H1 (cell line): Measurements from ENCODE around the gene COL25A1. TPM values are rescaled to one million over a fixed set of nuclear protein-coding genes. Genes with fewer than 3 reads are reported as not detected.

Source experiments
- CTCF ChIA-PET: fragments of 300-600 bp; sonication (Branson Sonifier 250); formaldehyde crosslinking; loops from one replicate; lab custom pipeline; 2021; ENCODE audit not compliant: partially characterized antibody; lab: Charles Lee
- POLR2A ChIA-PET: fragments of 300-600 bp; sonication (Branson Sonifier 250); formaldehyde crosslinking; loops from one replicate; lab custom pipeline; 2021; ENCODE audit warnings: inconsistent platforms; ENCODE audit not compliant: partially characterized antibody; lab: Charles Lee
- DNase-seq, 2 experiments: peaks; one replicate each; pipeline versions ENCODE4 v3.0.0 to v3.0.0-alpha.2; 2010 to 2022; ENCODE audit warnings: low spot score in 2 of 2, low read depth in 1 of 2, mixed read lengths in 1 of 2
- FAIRE-seq: peaks from 2 replicates; lab custom pipeline; 2011; peaks lifted over from hg19 to GRCh38; lab: Jason Lieb, UNC
- H2AFZ ChIP-seq: 2 replicates; pipeline ENCODE4 v1.8.1; 2012; ENCODE audit warnings: low read length, inconsistent platforms
- H2AK5ac ChIP-seq: 2 replicates; pipeline ENCODE4 v1.6.1; 2013; ENCODE audit warnings: low read depth, low read length
- H2BK120ac ChIP-seq: replicated peaks from 2 replicates; pipeline ENCODE3; 2013; ENCODE audit warnings: low read depth, low read length, inconsistent platforms
- H2BK12ac ChIP-seq: 2 replicates; pipeline ENCODE4 v1.6.1; 2013; ENCODE audit warnings: low read depth, low read length
- H2BK15ac ChIP-seq: 2 replicates; pipeline ENCODE4 v1.6.1; 2013; ENCODE audit warnings: low read length
- H2BK20ac ChIP-seq: 2 replicates; pipeline ENCODE4 v1.6.1; 2013; ENCODE audit warnings: low read length
- H2BK5ac ChIP-seq: 2 replicates; pipeline ENCODE4 v1.6.1; 2013; ENCODE audit warnings: low read depth, low read length
- H3K14ac ChIP-seq: 2 replicates; pipeline ENCODE4 v1.6.1; 2013; ENCODE audit warnings: inconsistent platforms; ENCODE audit not compliant: insufficient read length
- H3K18ac ChIP-seq: 2 replicates; pipeline ENCODE4 v1.6.1; 2013; ENCODE audit warnings: low read length; ENCODE audit errors: extremely low read depth
- H3K23ac ChIP-seq: 2 replicates; pipeline ENCODE4 v1.6.1; 2013; ENCODE audit warnings: inconsistent platforms; ENCODE audit not compliant: insufficient read length
- H3K23me2 ChIP-seq: 2 replicates; pipeline ENCODE4 v1.6.1; 2013; ENCODE audit warnings: low read depth, low read length
- H3K27ac ChIP-seq: 2 replicates; pipeline ENCODE4 v1.6.1; 2011; ENCODE audit warnings: low read depth, low read length, inconsistent platforms
- H3K27me3 ChIP-seq, 4 experiments: replicated peaks in 1 of 4; 1 replicate in 1 of 4; 2 replicates in 3 of 4; pipeline versions ENCODE4 v1.6.1 to v1.8.1; 2011 to 2013; ENCODE audit warnings: low read length in 3 of 4, mild to moderate bottlenecking in 3 of 4, inconsistent platforms in 2 of 4, mixed read lengths in 2 of 4, moderate library complexity in 1 of 4; ENCODE audit not compliant: control insufficient read depth in 3 of 4, insufficient read depth in 3 of 4; ENCODE audit errors: extremely low read depth in 1 of 4
- H3K36me3 ChIP-seq, 4 experiments: 2 replicates each; pipeline versions ENCODE4 v1.6.1 to v1.8.1; 2011 to 2013; ENCODE audit warnings: mild to moderate bottlenecking in 4 of 4, low read length in 3 of 4, moderate library complexity in 2 of 4, control low read depth in 1 of 4, inconsistent platforms in 1 of 4; ENCODE audit not compliant: insufficient read depth in 4 of 4, control insufficient read depth in 2 of 4
- H3K4ac ChIP-seq: replicated peaks from 2 replicates; pipeline ENCODE3; 2013; ENCODE audit warnings: low read length, low read depth, mixed read lengths, inconsistent platforms; ENCODE audit not compliant: insufficient read length
- H3K4me1 ChIP-seq, 4 experiments: replicated peaks in 1 of 4; 1 replicate in 1 of 4; 2 replicates in 3 of 4; pipeline versions ENCODE4 v1.6.1 to v1.8.1; 2011 to 2013; ENCODE audit warnings: low read length in 3 of 4, inconsistent platforms in 2 of 4, mixed read lengths in 1 of 4; ENCODE audit not compliant: insufficient read depth in 4 of 4, control insufficient read depth in 3 of 4
- H3K4me2 ChIP-seq, 2 experiments: 2 replicates each; pipeline versions ENCODE4 v1.6.1 to v1.8.1; 2011 to 2013; ENCODE audit warnings: low read depth in 2 of 2, low read length in 2 of 2, control low read depth in 1 of 2, inconsistent platforms in 1 of 2, mild to moderate bottlenecking in 1 of 2; ENCODE audit not compliant: insufficient read depth in 1 of 2
- H3K4me3 ChIP-seq, 4 experiments: fragments of 200-600, 300-600 bp in 1 of 4; sonication (generic), shearing (Covaris generic), sonication (Bioruptor Twin) in 1 of 4; 2 replicates each; pipeline versions ENCODE4 v1.5.1 to v1.8.1; 2011 to 2016; ENCODE audit warnings: low read length in 4 of 4, low read depth in 3 of 4, control low read depth in 2 of 4, inconsistent platforms in 2 of 4, mild to moderate bottlenecking in 2 of 4, mixed read lengths in 1 of 4, moderate library complexity in 1 of 4; ENCODE audit not compliant: insufficient read depth in 2 of 4; ENCODE audit errors: extremely low read depth in 1 of 4
- H3K56ac ChIP-seq: replicated peaks from 2 replicates; pipeline ENCODE3; 2013; ENCODE audit warnings: low read depth, mild to moderate bottlenecking, mixed read lengths, low read length, inconsistent platforms; ENCODE audit not compliant: insufficient read length
- H3K79me1 ChIP-seq: 2 replicates; pipeline ENCODE4 v1.6.1; 2013; ENCODE audit warnings: low read depth, low read length, control low read depth
- H3K79me2 ChIP-seq, 2 experiments: 2 replicates each; pipeline versions ENCODE4 v1.6.1 to v1.8.1; 2012 to 2013; ENCODE audit warnings: low read length in 2 of 2, mild to moderate bottlenecking in 2 of 2, inconsistent platforms in 1 of 2; ENCODE audit not compliant: insufficient read depth in 2 of 2, control insufficient read depth in 1 of 2
- H3K9ac ChIP-seq, 4 experiments: replicated peaks in 1 of 4; 1 replicate in 1 of 4; 2 replicates in 3 of 4; pipeline versions ENCODE4 v1.6.1 to v1.8.1; 2011 to 2013; ENCODE audit warnings: low read depth in 3 of 4, low read length in 3 of 4, control low read depth in 2 of 4, mild to moderate bottlenecking in 2 of 4, moderate library complexity in 2 of 4, inconsistent platforms in 1 of 4; ENCODE audit errors: extremely low read depth in 1 of 4
- H3K9me3 ChIP-seq, 2 experiments: 2 replicates each; pipeline versions ENCODE4 v1.6.1 to v1.8.1; 2012 to 2013; ENCODE audit warnings: mild to moderate bottlenecking in 2 of 2, moderate library complexity in 2 of 2, control low read depth in 1 of 2, inconsistent platforms in 1 of 2, low read depth in 1 of 2, low read length in 1 of 2, mixed read lengths in 1 of 2; ENCODE audit not compliant: insufficient read depth in 2 of 2
- H4K20me1 ChIP-seq, 2 experiments: replicated peaks in 1 of 2; 2 replicates each; pipeline versions ENCODE3 to v1.8.1; 2011 to 2013; ENCODE audit warnings: inconsistent platforms in 2 of 2, low read length in 2 of 2, mild to moderate bottlenecking in 1 of 2; ENCODE audit not compliant: insufficient read depth in 2 of 2, control insufficient read depth in 1 of 2
- H4K5ac ChIP-seq: 2 replicates; pipeline ENCODE4 v1.6.1; 2013; ENCODE audit warnings: low read length, low read depth, mixed read lengths, inconsistent platforms; ENCODE audit not compliant: insufficient read length
- H4K8ac ChIP-seq: 2 replicates; pipeline ENCODE4 v1.8.0; 2013; ENCODE audit warnings: mild to moderate bottlenecking, moderate library complexity, low read length, inconsistent platforms; ENCODE audit not compliant: insufficient read depth; ENCODE audit errors: extremely low read depth
- H4K91ac ChIP-seq: replicated peaks from 2 replicates; pipeline ENCODE3; 2013; ENCODE audit warnings: low read length, mixed read lengths, inconsistent platforms; ENCODE audit not compliant: insufficient read length
- E2F6 ChIP-seq: IDR thresholded peaks from 2 replicates; pipeline ENCODE4 v1.6.1; 2012; ENCODE audit warnings: inconsistent platforms
- KDM1A ChIP-seq: fragments of 200-600, 300-600 bp; sonication (generic); IDR thresholded peaks from 2 replicates; pipeline ENCODE4 v1.7.1; 2016; ENCODE audit warnings: mild to moderate bottlenecking, low read length, borderline replicate concordance
- KDM4A ChIP-seq: IDR thresholded peaks from one replicate; pipeline ENCODE4 v1.7.1; 2012; ENCODE audit warnings: low read depth, mild to moderate bottlenecking, moderate library complexity, low read length, inconsistent platforms; ENCODE audit not compliant: severe bottlenecking
- SP2 ChIP-seq: IDR thresholded peaks from 2 replicates; pipeline ENCODE4 v1.6.1; 2012; ENCODE audit warnings: mild to moderate bottlenecking, low read length, inconsistent platforms
- SP4 ChIP-seq: IDR thresholded peaks from 2 replicates; pipeline ENCODE4 v1.6.1; 2012; ENCODE audit warnings: low read length, inconsistent platforms
- WGBS, 2 experiments: shearing (Covaris generic) in 1 of 2; methylation state at CpG; one replicate each; pipeline versions ENCODE4 v1.1.6 to v1.1.7; 2013 to 2015; ENCODE audit warnings: low lambda C conversion rate in 2 of 2, mixed read lengths in 2 of 2, inconsistent platforms in 1 of 2, low coverage in 1 of 2, missing lambda C conversion rate in 1 of 2; ENCODE audit not compliant: insufficient replicate concordance in 2 of 2, insufficient coverage in 1 of 2, insufficient read length in 1 of 2; ENCODE audit errors: extremely low coverage in 1 of 2, missing lambda C conversion rate in 1 of 2; 5-methylcytosine and 5-hydroxymethylcytosine counted together
- polyA plus RNA-seq, 7 experiments: library from polyadenylated mRNA; depleted of rRNA in 3 of 7; stranded (reverse) in 5 of 7; unstranded in 2 of 7; fragments of >200 nt in 5 of 7; fragments of 200-250 nt in 2 of 7; gene quantifications; 1 replicate in 5 of 7; 2 replicates in 1 of 7; 4 replicates in 1 of 7; pipeline versions ENCODE4 v1.2.1 to v1.2.3, GENCODE V29; 2011 to 2013; ENCODE audit warnings: missing spikeins in 2 of 7, mixed read lengths in 2 of 7
- total RNA-seq: library from RNA; stranded (reverse); fragmentation: NEBNext Ultra II Directional; extraction: Animal tissue kit (Norgen Biotek cat#: 25700); gene quantifications from 2 replicates; pipeline ENCODE4 v1.2.1, GENCODE V29; 2021

The COL25A1 gene
- total and polyA plus RNA-seq, 2 of the 8 experiments (the other 6 are each of a cell fraction or from before 2014, with no cell fraction given): 1.1 to 8.3 TPM

DNA sequence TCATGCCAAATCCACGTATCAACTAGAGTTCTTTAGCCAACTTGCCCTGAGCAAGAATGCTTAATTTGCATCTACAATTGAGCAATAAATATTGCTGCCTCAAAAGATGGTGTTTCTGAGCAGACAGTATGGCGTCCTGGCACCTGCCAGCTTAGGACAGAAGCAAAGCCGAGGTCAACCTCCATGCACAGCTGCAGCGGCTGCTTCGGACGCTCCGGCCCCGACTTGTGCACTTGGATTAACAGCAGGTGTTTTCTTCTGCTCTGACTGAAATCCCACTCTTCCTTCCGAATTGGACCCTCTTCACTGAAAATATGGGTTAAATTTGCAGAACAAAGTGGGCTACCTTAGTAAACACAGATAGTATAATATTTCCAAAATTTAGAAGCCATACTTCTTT lies 324.4 kb downstream of the COL25A1 start:
- no peak overlapping the region for H3K4me2 ChIP-seq

More for the DNA sequence above, 324.4 kb downstream of the COL25A1 start:
- ChIA-PET POLR2A (interaction anchor here (0.9 kb wide), 1 partner anchor 27 kb away, joined by 3 read pairs; no protein-coding TSS in a partner anchor), CTCF (interaction anchor here (1.5 kb wide), 1 partner anchor 315 kb away, joined by 4 read pairs; no protein-coding TSS in a partner anchor)
- Histone ChIP-seq H3K79me1 (no peaks in the 10 kb centered on the region), H3K4me1 (0 out of 7 replicates have a peak, but pooled peaks cover 0 to 3% (median 0%) of the 10 kb centered on the region in 4 experiments), H4K20me1 (no peaks in the 10 kb centered on the region), H3K36me3 (no peaks in the 10 kb centered on the region), H4K91ac (no peak overlapping the region), H2BK20ac (no peak overlapping the region), H3K23ac (no peak overlapping the region), H3K23me2 (no peaks in the 10 kb centered on the region), H2BK5ac (no peak overlapping the region), H3K9me3 (no peaks in the 10 kb centered on the region), H3K56ac (no peak overlapping the region), H3K9ac (no peak overlapping the region), H2AFZ (no peak overlapping the region), H2BK15ac (no peak overlapping the region), H3K4ac (no peak overlapping the region), H3K14ac (no peak overlapping the region), H3K79me2 (no peaks in the 10 kb centered on the region), H2AK5ac (no peak overlapping the region), H4K5ac (no peak overlapping the region), H2BK12ac (no peak overlapping the region), H3K18ac (no peak overlapping the region), H2BK120ac (no peak overlapping the region), H3K4me3 (no peak overlapping the region), H4K8ac (no peak overlapping the region), H3K27ac (no peak overlapping the region), H3K27me3 (no peaks in the 10 kb centered on the region)
- DNase-seq: no peak
- no peak for FAIRE-seq
- TF ChIP-seq KDM4A (no peak), SP2 (no peak), KDM1A (no peak), E2F6 (no peak), SP4 (no peak)
- 98% methylated on average over 9 of the region's 9 CpGs; no CpG with 5 or more reads in 1 of the 2 experiments for WGBS, 2 experiments
